HK-2 (cell line): ENCODE results near the gene ENO1.

Experiments used
- DNase-seq: peaks from one replicate; pipeline ENCODE4 v3.0.0-alpha.2; 2018; ENCODE audit not compliant: unreplicated experiment

ENO1 gene

GRCh38 chr1:8813016-8813763, 65.3 kb downstream of the ENO1 start:
- no peak for DNase-seq

GRCh38 chr1:8812081-8812480, 66.4 kb downstream of the ENO1 start:
- no peak for DNase-seq
